Activated T-helper 1 cell treated with anti-CD3 and anti-CD28 coated beads, Interleukin-2, amount 50 U/mL, for 16 hours (primary cell): ENCODE results near the gene KCNA2.

Experiments
- DNase-seq, 2 donors: peaks; one replicate each; pipeline ENCODE4 v3.0.0-alpha.2; 2020; ENCODE audit warnings: low read depth in 1 of 2, low spot score in 1 of 2

Gene KCNA2

GRCh38 chr1:110572751-110573150 lies 33.4 kb downstream of the KCNA2 start:
- no peak for DNase-seq

- no peak for DNase-seq
Measured at GRCh38 chr1:110570901-110571300, 35.3 kb downstream of the KCNA2 start.

GRCh38 chr1:110570307-110570706 lies 35.9 kb downstream of the KCNA2 start:
- no peak for DNase-seq

GRCh38 chr1:110566836-110567235 lies 39.3 kb downstream of the KCNA2 start:
- no peak for DNase-seq

GRCh38 chr1:110565565-110565964 lies 40.6 kb downstream of the KCNA2 start:
- DNase-seq = no peak

GRCh38 chr1:110563089-110563488 lies 43.1 kb downstream of the KCNA2 start:
- no peak for DNase-seq

- DNase-seq = no peak
Measured at GRCh38 chr1:110561596-110561995, 44.6 kb downstream of the KCNA2 start.

- no peak for DNase-seq
Measured at GRCh38 chr1:110559157-110559556, 47.0 kb downstream of the KCNA2 start.

GRCh38 chr1:110557481-110557880 lies 48.7 kb downstream of the KCNA2 start:
- no peak for DNase-seq

- no peak for DNase-seq
Measured at GRCh38 chr1:110556471-110556807, 49.7 kb downstream of the KCNA2 start.

GRCh38 chr1:110555807-110556470 lies 50.2 kb downstream of the KCNA2 start:
- DNase-seq = no peak

GRCh38 chr1:110554871-110555801 lies 51.0 kb downstream of the KCNA2 start:
- peak; percentile 20 to 44 for DNase-seq

- DNase-seq = no peak
Measured at GRCh38 chr1:110551278-110551809, 54.8 kb downstream of the KCNA2 start.

GRCh38 chr1:110549831-110550230 lies 56.3 kb downstream of the KCNA2 start:
- no peak for DNase-seq

GRCh38 chr1:110548381-110548780 lies 57.8 kb downstream of the KCNA2 start:
- no peak for DNase-seq

GRCh38 chr1:110547017-110547416 lies 59.1 kb downstream of the KCNA2 start:
- DNase-seq = no peak

GRCh38 chr1:110545492-110545891 lies 60.7 kb downstream of the KCNA2 start:
- no peak for DNase-seq

- no peak for DNase-seq
Measured at GRCh38 chr1:110544753-110545152, 61.4 kb downstream of the KCNA2 start.
